Measurements from ENCODE around the gene DCAF8L2. TPM values are rescaled to one million over a fixed set of nuclear protein-coding genes. Genes with fewer than 3 reads are reported as not detected.

Gene DCAF8L2
- total RNA-seq, 1 experiment from 2014 or later: not detected

DNA sequence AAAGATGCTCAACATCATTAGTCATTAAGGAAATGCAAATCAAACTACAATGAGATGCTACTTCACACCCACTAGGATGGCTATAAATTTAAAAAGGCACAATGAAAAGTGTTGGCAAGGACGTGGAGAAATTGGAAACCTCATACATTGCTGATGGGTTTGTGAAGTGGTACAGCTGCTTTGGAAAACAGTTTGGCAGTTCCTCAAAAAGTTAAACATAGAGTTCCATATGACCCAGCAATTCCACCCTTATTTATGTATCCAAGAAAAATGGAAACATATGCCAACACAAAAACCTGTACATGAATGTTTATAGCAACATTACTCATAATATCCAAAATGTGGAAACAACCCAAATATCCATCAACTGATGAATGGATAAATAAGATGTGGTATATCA is 116.4 kb downstream of the DCAF8L2 start:
- no peaks in the 10 kb centered on the region for H3K9me3 ChIP-seq (ENCODE audit: low read length)
- H3K36me3 ChIP-seq (ENCODE audit: low read depth, low read length): no peaks in the 10 kb centered on the region
- no TSS peak for BruUV-seq (replicated peaks)
- no peaks in the 10 kb centered on the region for H3K27me3 ChIP-seq (ENCODE audit: low read length)
- H3K4me1 ChIP-seq (ENCODE audit: insufficient read depth, low read length): no peaks in the 10 kb centered on the region
- H4K20me1 ChIP-seq (ENCODE audit: low read length): no peaks in the 10 kb centered on the region
- no peak for TF ChIP-seq EZH2 (IDR thresholded peaks at IDR 0.05; ENCODE audit: low read length, unreplicated experiment)
- TF ChIP-seq, protein P1, sequence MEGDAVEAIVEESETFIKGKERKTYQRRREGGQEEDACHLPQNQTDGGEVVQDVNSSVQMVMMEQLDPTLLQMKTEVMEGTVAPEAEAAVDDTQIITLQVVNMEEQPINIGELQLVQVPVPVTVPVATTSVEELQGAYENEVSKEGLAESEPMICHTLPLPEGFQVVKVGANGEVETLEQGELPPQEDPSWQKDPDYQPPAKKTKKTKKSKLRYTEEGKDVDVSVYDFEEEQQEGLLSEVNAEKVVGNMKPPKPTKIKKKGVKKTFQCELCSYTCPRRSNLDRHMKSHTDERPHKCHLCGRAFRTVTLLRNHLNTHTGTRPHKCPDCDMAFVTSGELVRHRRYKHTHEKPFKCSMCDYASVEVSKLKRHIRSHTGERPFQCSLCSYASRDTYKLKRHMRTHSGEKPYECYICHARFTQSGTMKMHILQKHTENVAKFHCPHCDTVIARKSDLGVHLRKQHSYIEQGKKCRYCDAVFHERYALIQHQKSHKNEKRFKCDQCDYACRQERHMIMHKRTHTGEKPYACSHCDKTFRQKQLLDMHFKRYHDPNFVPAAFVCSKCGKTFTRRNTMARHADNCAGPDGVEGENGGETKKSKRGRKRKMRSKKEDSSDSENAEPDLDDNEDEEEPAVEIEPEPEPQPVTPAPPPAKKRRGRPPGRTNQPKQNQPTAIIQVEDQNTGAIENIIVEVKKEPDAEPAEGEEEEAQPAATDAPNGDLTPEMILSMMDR (conservative IDR thresholded peaks at IDR 0.05; ENCODE audit: low read depth, low read length): no peak
- H3K9ac ChIP-seq (ENCODE audit: low read length): no peak overlapping the region
- no peak overlapping the region for H2AFZ ChIP-seq (ENCODE audit: low read length)
- no peaks in the 10 kb centered on the region for H3F3A ChIP-seq (ENCODE audit: low read length, unreplicated experiment)
- H3K9me2 ChIP-seq (replicated peaks; ENCODE audit: low read length): no peaks in the 10 kb centered on the region
- no peak for DNase-seq
- no peak overlapping the region for H3K4me2 ChIP-seq (ENCODE audit: low read length)
- H3K4me3 ChIP-seq (ENCODE audit: low read length): no peak overlapping the region
- ChIA-PET POLR2A (ENCODE audit: unreplicated experiment) (no interaction called here), CTCF (no interaction called here)
- no peak overlapping the region for H3K27ac ChIP-seq (ENCODE audit: low read length)
- intact Hi-C loops (cut with micrococcal nuclease): no loop called here
- H3K79me2 ChIP-seq (ENCODE audit: low read length): no peaks in the 10 kb centered on the region
- ATAC-seq: no peak

DNA sequence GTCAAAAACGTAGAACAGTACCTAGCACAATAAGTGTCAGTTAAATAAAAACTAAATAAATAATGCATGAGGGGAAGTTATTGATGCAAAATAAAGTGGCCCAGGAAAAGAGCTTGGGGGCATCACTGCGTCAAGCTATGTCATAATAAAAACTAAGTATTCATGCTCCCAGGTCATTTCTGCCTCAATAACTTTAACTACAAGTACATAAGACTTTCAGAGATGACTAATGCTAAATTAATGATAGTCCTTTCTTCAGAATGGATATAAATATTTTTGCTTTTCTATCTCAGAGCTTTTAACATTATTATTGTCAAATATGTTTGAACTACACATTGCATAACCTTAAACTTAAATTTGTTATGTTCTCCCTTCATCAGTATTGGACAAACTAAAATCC is 125.5 kb downstream of the DCAF8L2 start:
- intact Hi-C loops (cut with micrococcal nuclease): no loop called here
- H3F3A ChIP-seq (ENCODE audit: low read length, unreplicated experiment): no peaks in the 10 kb centered on the region
- H3K4me3 ChIP-seq (ENCODE audit: low read length): no peak overlapping the region
- no peak overlapping the region for H3K27ac ChIP-seq (ENCODE audit: low read length)
- no peaks in the 10 kb centered on the region for H3K36me3 ChIP-seq (ENCODE audit: low read depth, low read length)
- BruUV-seq (replicated peaks): no TSS peak
- no peaks in the 10 kb centered on the region for H4K20me1 ChIP-seq (ENCODE audit: low read length)
- H3K9ac ChIP-seq (ENCODE audit: low read length): no peak overlapping the region
- ATAC-seq: peak; percentile 60
- H3K4me2 ChIP-seq (ENCODE audit: low read length): no peak overlapping the region
- peak; percentile 45 for DNase-seq
- H3K4me1 ChIP-seq (ENCODE audit: insufficient read depth, low read length): peaks cover 5% of the 10 kb centered on the region
- no peaks in the 10 kb centered on the region for H3K79me2 ChIP-seq (ENCODE audit: low read length)
- H3K9me3 ChIP-seq (ENCODE audit: low read length): no peaks in the 10 kb centered on the region
- CTCF ChIA-PET: no interaction called here
- H3K27me3 ChIP-seq (ENCODE audit: low read length): no peaks in the 10 kb centered on the region
- TF ChIP-seq EZH2phosphoT487 (IDR thresholded peaks at IDR 0.05; ENCODE audit: borderline replicate concordance, low read length) (no peak), EZH2 (IDR thresholded peaks at IDR 0.05; ENCODE audit: low read length, unreplicated experiment) (no peak)
- TF ChIP-seq, protein P1 (conservative IDR thresholded peaks at IDR 0.05; ENCODE audit: low read depth, low read length): no peak
- H3K9me2 ChIP-seq (replicated peaks; ENCODE audit: low read length): no peaks in the 10 kb centered on the region
- no peak overlapping the region for H2AFZ ChIP-seq (ENCODE audit: low read length)
- POLR2A ChIA-PET (ENCODE audit: unreplicated experiment): no interaction called here

DNA sequence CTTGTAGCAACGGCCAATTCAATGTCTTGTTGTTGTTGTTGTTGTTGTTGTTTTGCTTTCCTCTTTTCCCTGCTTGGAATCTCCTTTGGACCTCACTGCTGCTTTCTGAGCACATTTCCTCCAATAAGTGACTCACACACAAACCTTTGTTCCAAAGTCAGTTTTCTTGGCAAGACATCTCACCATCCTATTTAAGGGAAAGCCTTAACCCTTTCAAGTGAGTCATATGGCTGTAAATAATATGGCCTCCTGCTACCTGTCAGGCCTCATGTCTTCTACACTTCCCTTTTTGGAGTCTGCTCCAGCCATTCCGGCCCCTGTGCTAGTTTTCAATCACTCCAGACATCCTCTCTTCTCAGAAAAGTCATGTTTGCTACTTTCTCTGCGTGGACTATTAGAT is 138.1 kb downstream of the DCAF8L2 start:
- no peaks in the 10 kb centered on the region for H3K79me2 ChIP-seq (ENCODE audit: low read length)
- H4K20me1 ChIP-seq (ENCODE audit: low read length): no peaks in the 10 kb centered on the region
- H3K9ac ChIP-seq (ENCODE audit: low read length): no peak overlapping the region
- H3K27me3 ChIP-seq (ENCODE audit: low read length): no peaks in the 10 kb centered on the region
- H3K36me3 ChIP-seq (ENCODE audit: low read depth, low read length): no peaks in the 10 kb centered on the region
- ATAC-seq: peak; percentile 85
- no peak overlapping the region for H3K4me2 ChIP-seq (ENCODE audit: low read length)
- peaks cover 11% of the 10 kb centered on the region for H3K4me1 ChIP-seq (ENCODE audit: insufficient read depth, low read length)
- ChIA-PET CTCF (no interaction called here), POLR2A (ENCODE audit: unreplicated experiment) (no interaction called here)
- TF ChIP-seq EZH2 (IDR thresholded peaks at IDR 0.05; ENCODE audit: low read length, unreplicated experiment) (no peak), EZH2phosphoT487 (IDR thresholded peaks at IDR 0.05; ENCODE audit: borderline replicate concordance, low read length) (no peak)
- TF ChIP-seq, protein P1 (conservative IDR thresholded peaks at IDR 0.05; ENCODE audit: low read depth, low read length): no peak
- no peak overlapping the region for H3K27ac ChIP-seq (ENCODE audit: low read length)
- H3F3A ChIP-seq (ENCODE audit: low read length, unreplicated experiment): no peaks in the 10 kb centered on the region
- no peak overlapping the region for H3K4me3 ChIP-seq (ENCODE audit: low read length)
- H3K9me3 ChIP-seq (ENCODE audit: low read length): no peaks in the 10 kb centered on the region
- no peaks in the 10 kb centered on the region for H3K9me2 ChIP-seq (replicated peaks; ENCODE audit: low read length)
- intact Hi-C loops (cut with micrococcal nuclease): no loop called here
- DNase-seq: peak; percentile 80
- no TSS peak for BruUV-seq (replicated peaks)
- H2AFZ ChIP-seq (ENCODE audit: low read length): no peak overlapping the region
